C4-2B (cell line): ENCODE data around the gene CSTA.

Source experiments
- ZFX ChIP-seq: fragments of 450-650 bp; IDR thresholded peaks from 2 replicates; pipeline ENCODE4 v1.6.1; 2017
- TF ChIP-seq, protein P1 (sequence below): fragments of 450-650 bp; conservative IDR thresholded peaks from 2 replicates; pipeline ENCODE4 v1.5.1; 2017; ENCODE audit warnings: mild to moderate bottlenecking

DNA sequence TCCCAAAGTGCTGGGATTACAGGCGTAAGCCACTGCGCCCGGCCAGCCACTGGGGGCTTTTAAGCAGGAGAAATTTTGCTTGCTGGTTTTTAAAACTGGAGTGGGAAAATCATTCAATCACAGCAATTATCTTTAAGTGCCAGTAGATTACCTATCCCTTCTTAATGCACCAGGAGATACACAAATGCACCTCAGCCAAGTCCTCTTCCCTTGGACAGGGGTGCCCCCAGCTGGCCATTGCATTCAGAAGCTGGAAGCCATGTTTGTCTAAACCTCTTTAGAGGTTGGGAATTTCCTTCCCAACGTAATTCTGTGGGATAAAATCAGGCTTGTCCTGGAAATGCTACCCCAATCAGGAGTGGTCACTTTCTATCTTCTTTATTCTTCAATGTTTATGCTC is 31.4 kb downstream of the CSTA start:
- TF ChIP-seq, protein P1, sequence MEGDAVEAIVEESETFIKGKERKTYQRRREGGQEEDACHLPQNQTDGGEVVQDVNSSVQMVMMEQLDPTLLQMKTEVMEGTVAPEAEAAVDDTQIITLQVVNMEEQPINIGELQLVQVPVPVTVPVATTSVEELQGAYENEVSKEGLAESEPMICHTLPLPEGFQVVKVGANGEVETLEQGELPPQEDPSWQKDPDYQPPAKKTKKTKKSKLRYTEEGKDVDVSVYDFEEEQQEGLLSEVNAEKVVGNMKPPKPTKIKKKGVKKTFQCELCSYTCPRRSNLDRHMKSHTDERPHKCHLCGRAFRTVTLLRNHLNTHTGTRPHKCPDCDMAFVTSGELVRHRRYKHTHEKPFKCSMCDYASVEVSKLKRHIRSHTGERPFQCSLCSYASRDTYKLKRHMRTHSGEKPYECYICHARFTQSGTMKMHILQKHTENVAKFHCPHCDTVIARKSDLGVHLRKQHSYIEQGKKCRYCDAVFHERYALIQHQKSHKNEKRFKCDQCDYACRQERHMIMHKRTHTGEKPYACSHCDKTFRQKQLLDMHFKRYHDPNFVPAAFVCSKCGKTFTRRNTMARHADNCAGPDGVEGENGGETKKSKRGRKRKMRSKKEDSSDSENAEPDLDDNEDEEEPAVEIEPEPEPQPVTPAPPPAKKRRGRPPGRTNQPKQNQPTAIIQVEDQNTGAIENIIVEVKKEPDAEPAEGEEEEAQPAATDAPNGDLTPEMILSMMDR = peak; percentile 83
- no peak for TF ChIP-seq ZFX
